ENCODE results near the gene SEMA3A. TPM values are rescaled to one million over a fixed set of nuclear protein-coding genes. Genes with fewer than 3 reads are reported as not detected.

Gene SEMA3A
- polyA plus RNA-seq, 1 experiment = 6.8 TPM

- Histone ChIP-seq H3K27me3 (ENCODE audit: control insufficient read depth, insufficient read depth, low read length) (no peaks in the 10 kb centered on the region), H3K36me3 (ENCODE audit: control insufficient read depth, insufficient read depth, low read length) (no peaks in the 10 kb centered on the region; the same call in 1 of the 2 replicates), H3K4me3 (ENCODE audit: low read depth, low read length) (no peak overlapping the region)
- ChIA-PET POLR2A (no interaction called here), CTCF (no interaction called here)
- no peak for DNase-seq (ENCODE audit: low read depth)
- no peak for TF ChIP-seq CTCF (IDR thresholded peaks at IDR 0.05; ENCODE audit: insufficient read depth, low read depth, low read length)
Measured at GRCh38 chr7:84176716-84177115, 17.9 kb downstream of the SEMA3A start.

- ChIA-PET CTCF (interaction anchor here (0.7 kb wide), 1 partner anchor 335 kb away, joined by 5 read pairs; no protein-coding TSS in a partner anchor), POLR2A (no interaction called here)
- Histone ChIP-seq H3K4me3 (ENCODE audit: low read depth, low read length) (no peak overlapping the region), H3K27me3 (ENCODE audit: control insufficient read depth, insufficient read depth, low read length) (no peaks in the 10 kb centered on the region), H3K36me3 (ENCODE audit: control insufficient read depth, insufficient read depth, low read length) (no peaks in the 10 kb centered on the region; the same call in 1 of the 2 replicates)
- no peak for TF ChIP-seq CTCF (IDR thresholded peaks at IDR 0.05; ENCODE audit: insufficient read depth, low read depth, low read length)
- DNase-seq (ENCODE audit: low read depth) = no peak
Measured at GRCh38 chr7:84175461-84175860, 19.1 kb downstream of the SEMA3A start.

DNA sequence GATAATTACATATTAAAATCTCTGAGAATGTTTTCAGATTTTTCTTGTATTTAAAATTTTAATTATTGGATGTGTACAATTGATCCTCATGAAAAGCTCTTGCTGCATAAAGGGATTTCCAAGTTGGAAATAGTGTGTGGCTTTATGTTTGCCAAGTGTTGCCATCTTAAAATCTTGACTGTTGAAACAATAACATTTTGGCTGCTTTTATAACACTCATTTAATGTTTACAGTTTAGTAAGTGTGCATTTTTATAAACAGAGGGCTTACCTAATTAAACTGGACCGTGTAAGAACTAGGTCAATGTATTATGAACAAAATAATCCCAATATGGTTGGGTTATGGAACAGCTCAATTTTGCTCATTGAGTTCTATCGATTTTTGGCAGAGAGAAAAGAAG, 23.9 kb downstream of the SEMA3A start:
- no peaks in the 10 kb centered on the region for H3K27me3 ChIP-seq (ENCODE audit: control insufficient read depth, insufficient read depth, low read length)
- CTCF ChIA-PET = interaction anchor here (0.6 kb wide), 1 partner anchor 235 kb away, joined by 3 read pairs; no protein-coding TSS in a partner anchor

GRCh38 chr7:84162584-84162983, 32.0 kb downstream of the SEMA3A start:
- no peak for TF ChIP-seq CTCF (IDR thresholded peaks at IDR 0.05; ENCODE audit: insufficient read depth, low read depth, low read length)
- DNase-seq (ENCODE audit: low read depth) = no peak
- Histone ChIP-seq H3K36me3 (ENCODE audit: control insufficient read depth, insufficient read depth, low read length) (no peaks in the 10 kb centered on the region), H3K27me3 (ENCODE audit: control insufficient read depth, insufficient read depth, low read length) (no peaks in the 10 kb centered on the region), H3K4me3 (ENCODE audit: low read depth, low read length) (no peak overlapping the region)
- ChIA-PET CTCF (interaction anchor here (0.7 kb wide), 1 partner anchor 874 kb away, joined by 3 read pairs; no protein-coding TSS in a partner anchor), POLR2A (no interaction called here)

More for the DNA sequence above, 23.9 kb downstream of the SEMA3A start:
- no peak for TF ChIP-seq CTCF (IDR thresholded peaks at IDR 0.05; ENCODE audit: insufficient read depth, low read depth, low read length)
- POLR2A ChIA-PET = no interaction called here
- no peaks in the 10 kb centered on the region; the same call in 1 of the 2 replicates for H3K36me3 ChIP-seq (ENCODE audit: control insufficient read depth, insufficient read depth, low read length)
- H3K4me3 ChIP-seq (ENCODE audit: low read depth, low read length) = no peak overlapping the region
- DNase-seq (ENCODE audit: low read depth) = no peak

- POLR2A ChIA-PET = no interaction called here
Measured at GRCh38 chr7:84162125-84162524, 32.5 kb downstream of the SEMA3A start.

More at GRCh38 chr7:84162125-84162524, 32.5 kb downstream of the SEMA3A start:
- no peaks in the 10 kb centered on the region for H3K27me3 ChIP-seq (ENCODE audit: control insufficient read depth, insufficient read depth, low read length)
- CTCF ChIA-PET = interaction anchor here (0.7 kb wide), 1 partner anchor 874 kb away, joined by 3 read pairs; no protein-coding TSS in a partner anchor
- no peak for TF ChIP-seq CTCF (IDR thresholded peaks at IDR 0.05; ENCODE audit: insufficient read depth, low read depth, low read length)
- H3K36me3 ChIP-seq (ENCODE audit: control insufficient read depth, insufficient read depth, low read length) = no peaks in the 10 kb centered on the region
- no peak for DNase-seq (ENCODE audit: low read depth)
- H3K4me3 ChIP-seq (ENCODE audit: low read depth, low read length) = no peak overlapping the region
